Esophagus squamous epithelium (tissue), 5 donors: ENCODE data around the gene NCBP1. TPM values are rescaled to one million over a fixed set of nuclear protein-coding genes. Genes with fewer than 3 reads are reported as not detected.
"Not testable (repeated sequence)": the region's sequence is repeated elsewhere in the genome, so short reads cannot be mapped to it uniquely, and the experiment has no call there.

Source experiments
- DNase-seq: peaks from one replicate; lab custom pipeline; 2025; lab: John Stamatoyannopoulos, UW
- H3K27ac ChIP-seq, 4 donors: fragments of 200-600 bp; sonication (generic); one replicate each; pipeline ENCODE4 v1.5.1; 2016 to 2019; ENCODE audit warnings: mild to moderate bottlenecking in 1 of 4
- H3K27me3 ChIP-seq, 4 donors: fragments of 200-600 bp; sonication (generic); 1 replicate in 3 of 4; 2 replicates in 1 of 4; pipeline versions ENCODE4 v1.5.1 to v1.6.0; 2017 to 2021; ENCODE audit warnings: antibody characterized with exemption in 1 of 4
- H3K36me3 ChIP-seq, 3 donors: fragments of 200-600 bp; sonication (generic); one replicate each; pipeline ENCODE4 v1.5.1; 2016 to 2019
- H3K4me1 ChIP-seq, 3 donors: fragments of 200-600 bp; sonication (generic); one replicate each; pipeline ENCODE4 v1.5.1; 2017 to 2019
- H3K4me3 ChIP-seq, 4 donors: fragments of 200-600 bp; sonication (generic); 1 replicate in 3 of 4; 2 replicates in 1 of 4; pipeline ENCODE4 v1.5.1; 2016 to 2019; ENCODE audit warnings: mild to moderate bottlenecking in 2 of 4, moderate library complexity in 1 of 4
- H3K9me3 ChIP-seq, 3 donors: fragments of 200-600 bp; sonication (generic); one replicate each; pipeline ENCODE4 v1.5.1; 2016 to 2019
- CTCF ChIP-seq, 6 experiments: fragments of 450-650 bp in 4 of 6; fragments of 200-600 bp in 2 of 6; sonication (generic) in 2 of 6; IDR thresholded peaks; one replicate each; pipeline ENCODE4 v1.5.1; 2016 to 2019; ENCODE audit warnings: antibody characterized with exemption in 6 of 6, mild to moderate bottlenecking in 4 of 6, moderate library complexity in 4 of 6
- POLR2A ChIP-seq, 4 donors: fragments of 450-650 bp; IDR thresholded peaks; one replicate each; pipeline ENCODE4 v1.6.1; 2017; ENCODE audit warnings: antibody characterized with exemption in 4 of 4, mild to moderate bottlenecking in 4 of 4, moderate library complexity in 3 of 4
- WGBS, 2 donors: methylation state at CpG; one replicate each; pipeline ENCODE4 v1.1.5; 2018; 5-methylcytosine and 5-hydroxymethylcytosine counted together
- intact Hi-C: fragments of 100-400 bp; cut with DNase I; formaldehyde crosslinking; loops from one replicate; pipeline ENCODE4 v1.15.0; 2022
- total RNA-seq, 4 donors: library from RNA; depleted of rRNA; stranded (reverse); fragments of >200 nt; gene quantifications; one replicate each; pipeline ENCODE4 v1.1.0, GENCODE V29; 2016
- donor health status: DM: yes; HTN: yes; CAD: no.

The NCBP1 gene
- total RNA-seq, 4 donors from 2014 or later, result 11.4 to 23.0 (median 16.4) TPM

- Histone ChIP-seq H3K9me3 (no peaks in the 10 kb centered on the region), H3K27ac (no peak overlapping the region), H3K36me3 (peaks cover 22 to 92% (median 26%) of the 10 kb centered on the region in 3 donors), H3K27me3 (no peaks in the 10 kb centered on the region), H3K4me1 (no peaks in the 10 kb centered on the region), H3K4me3 (no peak overlapping the region)
- intact Hi-C loops, result loop anchor here (5.0 kb wide), 1 partner anchor 138 kb away; no protein-coding TSS in a partner anchor
- no peak for DNase-seq
- TF ChIP-seq CTCF (IDR thresholded peaks at IDR 0.05), result no peak
- TF ChIP-seq POLR2A (IDR thresholded peaks at IDR 0.05), result no peak
- WGBS, 2 donors, result 95 to 96% methylated on average over 11 to 12 of the region's 17 CpGs
Measured at GRCh38 chr9:97604901-97605645, 28.5 kb upstream of the NCBP1 start.

- no peak for DNase-seq
- Histone ChIP-seq H3K27ac (peak overlapping the region in 1 of 4 donors; percentile 2), H3K4me1 (peaks cover 0 to 7% (median 0%) of the 10 kb centered on the region in 3 donors), H3K36me3 (peaks cover 0 to 81% (median 11%) of the 10 kb centered on the region in 3 donors), H3K27me3 (no peaks in the 10 kb centered on the region), H3K4me3 (no peak overlapping the region), H3K9me3 (no peaks in the 10 kb centered on the region)
- intact Hi-C loops, result loop anchor here (10.0 kb wide), 1 partner anchor 201 kb away; the partner anchor contains the start of gene TDRD7
- TF ChIP-seq CTCF (IDR thresholded peaks at IDR 0.05) (peak; percentile 65 to 84 (median 80)), POLR2A (IDR thresholded peaks at IDR 0.05) (no peak)
Measured at GRCh38 chr9:97615439-97616072, 18.1 kb upstream of the NCBP1 start.

- intact Hi-C loops, result loop anchor here (10.0 kb wide), 1 partner anchor 203 kb away; the partner anchor contains the start of gene TDRD7
- no peak overlapping the region for H3K4me3 ChIP-seq
- 78 to 100% methylated on average over 1 of the region's 1 CpG for WGBS, 2 donors
- no peaks in the 10 kb centered on the region for H3K27me3 ChIP-seq
- no peak for DNase-seq
- H3K27ac ChIP-seq, result no peak overlapping the region
- H3K4me1 ChIP-seq, result peaks cover 0 to 14% (median 0%) of the 10 kb centered on the region in 3 donors
- TF ChIP-seq CTCF (IDR thresholded peaks at IDR 0.05) (no peak), POLR2A (IDR thresholded peaks at IDR 0.05) (no peak)
- H3K9me3 ChIP-seq, result no peaks in the 10 kb centered on the region
- H3K36me3 ChIP-seq, result peaks cover 0 to 68% (median 12%) of the 10 kb centered on the region in 3 donors
Measured at GRCh38 chr9:97617939-97618416, 15.6 kb upstream of the NCBP1 start.

GRCh38 chr9:97620063-97620462, 13.6 kb upstream of the NCBP1 start:
- WGBS, 2 donors, result 90 to 94% methylated on average over 2 of the region's 2 CpGs
- H3K9me3 ChIP-seq, H3K4me3 ChIP-seq, DNase-seq, H3K27ac ChIP-seq, intact Hi-C loops, H3K27me3 ChIP-seq: not testable (repeated sequence)
- Histone ChIP-seq H3K36me3 (peaks cover 0 to 68% (median 12%) of the 10 kb centered on the region in 3 donors), H3K4me1 (peaks cover 0 to 11% (median 0%) of the 10 kb centered on the region in 3 donors)

- DNase-seq, H3K27me3 ChIP-seq, H3K9me3 ChIP-seq, H3K27ac ChIP-seq, H3K4me3 ChIP-seq, intact Hi-C loops, H3K4me1 ChIP-seq: not testable (repeated sequence)
- 97 to 98% methylated on average over 5 of the region's 5 CpGs for WGBS, 2 donors
- peaks cover 0 to 61% (median 10%) of the 10 kb centered on the region in 3 donors for H3K36me3 ChIP-seq
Measured at GRCh38 chr9:97622483-97622882, 11.1 kb upstream of the NCBP1 start.

- Histone ChIP-seq H3K27me3 (no peaks in the 10 kb centered on the region), H3K9me3 (no peaks in the 10 kb centered on the region), H3K4me3 (no peak overlapping the region), H3K27ac (no peak overlapping the region), H3K4me1 (peaks cover 0 to 20% (median 0%) of the 10 kb centered on the region in 3 donors), H3K36me3 (peaks cover 0 to 60% (median 7%) of the 10 kb centered on the region in 3 donors)
- WGBS, 2 donors, result 80 to 100% methylated on average over 1 of the region's 1 CpG
- intact Hi-C loops, result no loop called here
- no peak for TF ChIP-seq CTCF (IDR thresholded peaks at IDR 0.05)
- TF ChIP-seq POLR2A (IDR thresholded peaks at IDR 0.05), result no peak
- DNase-seq, result no peak
Measured at GRCh38 chr9:97623946-97624345, 9.7 kb upstream of the NCBP1 start.
